Femur (tissue), 1 donor: ENCODE results near the gene NFYB.
"Not testable (repeated sequence)": the region's sequence is repeated elsewhere in the genome, so short reads cannot be mapped to it uniquely, and the experiment has no call there.

ENCODE experiments used
- DNase-seq: peaks from one replicate; pipeline ENCODE4 v3.0.0-alpha.2; 2017

The NFYB gene

GRCh38 chr12:104137902-104138796, at the start of gene NFYB:
TSS of gene NFYB (minus strand) at chr12:104138210. CDS start at chr12:104135453, 2,757 bp downstream.
- peak; percentile 98 for DNase-seq

DNA sequence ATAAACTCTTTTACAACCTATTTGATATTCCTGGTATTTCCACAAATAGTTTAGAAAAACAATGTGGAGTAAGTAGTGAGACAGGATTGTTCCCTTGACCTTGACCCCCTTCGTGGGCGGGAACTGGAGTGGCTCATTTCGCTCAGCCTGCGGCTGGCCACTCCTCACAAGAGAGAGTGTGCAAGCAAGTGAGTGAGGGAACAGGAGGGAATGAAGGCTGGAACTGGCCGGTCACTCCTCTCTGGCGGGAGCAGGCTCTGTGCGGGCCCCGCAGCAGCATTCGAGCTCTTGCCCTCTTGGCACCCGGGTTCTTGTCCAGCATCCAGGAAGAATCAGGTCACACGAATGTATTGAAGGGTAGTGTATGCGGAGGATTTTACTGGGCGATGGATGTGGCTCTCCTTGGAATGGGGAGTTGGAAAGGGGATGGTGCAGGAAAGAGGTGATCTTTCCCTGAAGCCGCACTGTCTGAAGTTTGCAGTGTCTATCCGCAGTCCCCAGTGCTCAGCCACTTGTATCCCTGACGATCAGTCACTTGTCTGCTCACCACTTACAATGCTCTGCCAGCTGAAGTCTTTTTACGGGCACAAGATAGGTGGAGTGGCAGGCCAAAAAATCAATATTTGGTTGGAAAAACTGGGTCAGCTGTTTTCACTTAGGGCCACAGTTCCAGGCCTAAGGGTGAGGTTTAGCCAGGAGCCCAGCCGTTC, 49.6 kb upstream of the NFYB start:
- no peak for DNase-seq

DNA sequence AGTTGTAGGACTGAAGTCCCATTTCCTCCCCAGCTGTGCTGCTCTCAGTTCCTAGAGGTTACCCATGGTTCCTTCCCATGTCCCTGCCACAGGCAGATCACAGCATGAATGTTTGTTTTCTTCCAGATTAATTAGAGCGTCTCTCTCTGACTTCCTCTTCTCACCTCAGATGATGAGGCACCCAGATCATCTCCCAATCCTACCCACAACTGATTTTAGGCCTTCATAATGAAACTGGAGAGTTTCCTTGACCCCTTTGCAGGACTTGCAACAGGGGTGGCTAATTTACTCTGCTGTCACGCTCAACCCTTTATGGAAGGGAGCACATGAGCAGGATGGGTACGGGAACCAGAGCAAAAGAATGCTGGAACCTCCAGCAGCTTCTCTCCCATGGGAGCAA, 45.4 kb upstream of the NFYB start:
- DNase-seq: no peak

DNA sequence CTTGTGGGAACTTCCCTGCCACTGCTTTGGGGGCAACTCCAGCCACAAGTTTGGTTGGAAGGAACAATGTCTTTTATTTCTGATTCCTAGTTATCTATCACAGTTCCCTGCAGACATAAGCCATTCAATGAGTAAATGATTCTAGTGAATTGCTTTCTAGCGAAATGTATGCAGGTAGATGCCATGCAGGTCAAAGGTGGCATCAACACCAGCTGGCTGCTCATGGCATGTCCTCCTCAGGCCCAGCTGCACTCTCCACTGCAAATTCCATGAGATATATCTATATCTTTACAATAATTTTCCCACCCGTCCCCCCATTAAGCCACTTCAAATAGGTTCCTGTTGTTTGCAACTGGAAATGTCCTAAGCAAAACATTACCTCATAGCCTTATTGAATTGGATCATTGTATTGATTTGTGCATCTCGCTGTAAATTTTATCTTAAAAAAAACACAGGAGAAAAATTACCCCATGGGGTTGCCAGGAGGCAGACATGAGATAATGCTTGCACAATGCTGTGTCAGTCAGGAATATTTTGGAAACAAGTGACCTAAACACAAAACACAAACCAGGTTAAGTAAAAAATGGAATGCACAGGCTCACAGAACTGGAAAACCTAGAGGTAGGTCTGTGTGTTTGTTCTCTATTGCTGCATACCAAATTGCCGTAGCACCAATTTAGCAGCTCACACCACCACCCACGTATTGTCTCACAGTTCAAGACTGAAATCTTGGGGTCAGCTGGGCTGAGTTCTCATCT, 44.8 kb upstream of the NFYB start:
- no peak for DNase-seq

- DNase-seq: no peak
These were observed 44.1 kb upstream of the NFYB start for GRCh38 chr12:104182144-104182543.

- no peak for DNase-seq
These were observed 43.3 kb upstream of the NFYB start for GRCh38 chr12:104181313-104181712.

GRCh38 chr12:104180374-104180773, 42.4 kb upstream of the NFYB start:
- DNase-seq: no peak

DNA sequence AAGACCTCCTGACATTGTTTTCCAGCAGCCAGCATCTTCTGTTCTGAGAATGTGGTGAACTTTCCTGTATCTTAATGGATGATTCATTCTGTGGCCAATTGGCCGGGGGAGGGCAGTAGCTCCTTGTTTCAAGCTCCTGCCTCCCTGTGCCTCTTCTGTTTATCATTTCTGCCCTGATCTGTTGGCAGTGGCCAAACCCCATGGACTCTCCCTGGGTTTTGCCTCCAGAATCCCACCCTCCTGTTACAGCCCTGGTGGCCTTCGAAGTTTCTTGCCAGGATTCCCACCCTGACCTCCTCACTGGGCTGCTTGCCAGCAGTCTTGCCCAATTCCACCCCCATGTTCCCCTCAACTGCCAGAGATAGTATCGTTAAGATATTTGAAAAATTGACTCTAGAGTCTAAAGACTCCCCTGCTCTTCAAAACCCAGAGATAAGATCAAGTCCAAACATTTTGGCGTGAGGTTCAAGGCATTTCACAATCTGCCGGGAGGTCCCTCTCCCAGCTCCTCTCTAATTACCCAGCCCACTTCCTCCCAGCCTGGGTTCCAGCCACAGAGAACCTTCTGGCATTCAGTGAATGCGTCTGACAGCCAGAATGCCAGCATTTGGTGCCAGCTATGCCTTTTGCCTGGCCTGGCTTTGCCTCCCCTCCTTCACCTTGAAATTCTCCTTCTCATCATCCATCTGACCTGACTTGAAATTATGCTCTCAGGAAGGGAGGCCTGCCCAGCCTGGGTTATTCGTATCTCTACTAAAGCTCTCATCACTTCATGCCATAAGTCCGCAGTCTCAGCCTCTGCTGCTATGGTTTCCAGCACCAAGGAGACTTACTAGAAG, 39.9 kb upstream of the NFYB start:
- peak; percentile 29 for DNase-seq

- no peak for DNase-seq
These were observed 39.3 kb upstream of the NFYB start for GRCh38 chr12:104177336-104177662.

GRCh38 chr12:104175726-104176247, 37.8 kb upstream of the NFYB start:
- no peak for DNase-seq

DNA sequence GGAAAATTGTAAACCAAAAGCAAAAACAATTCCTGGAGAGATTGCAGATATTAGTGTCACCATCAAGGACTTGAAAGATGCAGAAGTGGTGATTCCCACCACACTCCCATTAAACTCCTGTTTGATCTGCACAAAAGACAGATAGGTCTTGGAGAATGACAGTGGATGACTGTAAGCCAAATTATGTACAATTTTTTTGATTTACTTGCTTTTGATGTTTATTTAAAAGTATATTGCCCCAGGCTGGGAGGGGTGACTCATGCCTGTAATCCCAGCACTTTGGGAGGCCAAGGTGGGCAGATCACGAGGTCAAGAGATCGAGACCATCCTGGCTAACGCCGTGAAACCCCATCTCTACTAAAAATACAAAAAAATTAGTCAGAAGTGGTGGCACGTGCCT, 35.8 kb upstream of the NFYB start:
- DNase-seq: not testable (repeated sequence)

DNA sequence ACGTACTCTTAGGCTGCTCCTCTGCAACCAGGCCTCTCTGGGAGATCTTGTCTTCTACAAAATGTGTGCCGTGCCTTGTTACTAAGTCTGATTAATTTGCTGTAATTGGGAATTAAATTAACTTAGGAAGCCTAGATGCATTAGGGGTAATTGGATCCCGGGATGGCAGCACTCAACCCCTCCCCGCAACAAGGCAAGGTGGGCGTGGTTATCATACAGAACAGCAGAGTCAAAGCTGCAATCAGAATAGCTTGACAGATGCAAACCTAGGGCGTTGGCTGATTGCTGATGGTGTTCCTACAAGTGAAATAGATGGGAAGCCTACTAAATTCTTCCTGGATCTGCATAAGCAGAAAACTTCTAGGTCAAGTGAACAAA, 34.5 kb upstream of the NFYB start:
- no peak for DNase-seq

DNA sequence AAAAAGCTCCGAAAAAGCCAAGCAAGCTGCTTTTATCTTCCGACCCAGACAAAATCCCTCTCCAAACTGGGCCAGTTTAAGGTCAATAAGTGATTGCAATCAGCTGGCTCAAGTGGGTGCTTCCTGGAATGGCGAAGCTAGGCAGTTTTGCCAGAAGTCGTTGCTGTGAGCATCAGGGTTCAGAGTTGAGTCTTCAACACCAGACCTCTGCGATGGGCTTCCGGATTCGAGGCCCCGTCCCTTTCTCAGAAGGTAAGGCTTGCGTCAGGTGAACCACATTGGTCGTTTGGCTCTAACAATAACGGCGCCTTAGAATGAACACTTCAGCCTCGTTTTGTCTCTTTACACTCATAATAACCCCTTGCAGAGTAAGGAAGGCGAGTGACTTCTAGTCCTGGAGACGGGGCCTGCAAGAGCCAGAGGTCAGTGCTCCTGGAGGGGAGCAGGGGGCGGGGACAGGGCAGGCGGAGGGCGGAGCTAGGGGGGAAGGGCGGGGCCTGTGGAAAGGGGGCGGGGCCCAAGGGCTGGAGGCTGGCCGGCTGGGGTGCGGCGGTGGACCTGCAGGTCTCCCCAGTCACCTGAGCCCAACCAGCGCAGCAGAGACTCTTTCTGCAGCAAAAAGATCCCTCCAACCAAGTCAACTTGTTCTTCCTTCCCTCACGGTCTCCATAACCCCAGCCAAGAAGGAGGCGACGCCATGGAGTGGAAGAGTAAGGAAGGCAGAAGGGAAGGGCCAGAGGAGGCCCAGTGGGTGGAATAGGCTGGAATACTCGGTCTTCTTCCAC, 34.0 kb upstream of the NFYB start:
- no peak for DNase-seq

DNA sequence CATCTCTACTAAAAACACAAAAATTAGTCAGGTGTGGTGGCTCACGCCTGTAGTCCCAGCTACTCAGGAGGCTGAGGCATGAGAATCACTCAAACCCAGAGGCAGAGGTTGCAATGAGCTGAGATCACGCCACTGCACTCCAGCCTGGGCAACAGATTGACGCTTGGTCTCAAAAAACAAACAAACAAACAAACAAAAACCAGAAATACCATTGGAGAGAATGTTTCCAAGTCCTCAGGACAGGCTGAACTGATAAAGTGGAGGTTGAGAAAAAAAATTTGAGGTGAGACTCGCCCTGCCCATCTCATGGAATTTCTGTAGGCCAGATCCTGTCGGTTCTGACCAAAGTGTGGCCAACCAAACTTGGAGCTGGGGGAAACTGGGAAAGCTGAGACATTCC, 30.6 kb upstream of the NFYB start:
- DNase-seq: no peak

DNA sequence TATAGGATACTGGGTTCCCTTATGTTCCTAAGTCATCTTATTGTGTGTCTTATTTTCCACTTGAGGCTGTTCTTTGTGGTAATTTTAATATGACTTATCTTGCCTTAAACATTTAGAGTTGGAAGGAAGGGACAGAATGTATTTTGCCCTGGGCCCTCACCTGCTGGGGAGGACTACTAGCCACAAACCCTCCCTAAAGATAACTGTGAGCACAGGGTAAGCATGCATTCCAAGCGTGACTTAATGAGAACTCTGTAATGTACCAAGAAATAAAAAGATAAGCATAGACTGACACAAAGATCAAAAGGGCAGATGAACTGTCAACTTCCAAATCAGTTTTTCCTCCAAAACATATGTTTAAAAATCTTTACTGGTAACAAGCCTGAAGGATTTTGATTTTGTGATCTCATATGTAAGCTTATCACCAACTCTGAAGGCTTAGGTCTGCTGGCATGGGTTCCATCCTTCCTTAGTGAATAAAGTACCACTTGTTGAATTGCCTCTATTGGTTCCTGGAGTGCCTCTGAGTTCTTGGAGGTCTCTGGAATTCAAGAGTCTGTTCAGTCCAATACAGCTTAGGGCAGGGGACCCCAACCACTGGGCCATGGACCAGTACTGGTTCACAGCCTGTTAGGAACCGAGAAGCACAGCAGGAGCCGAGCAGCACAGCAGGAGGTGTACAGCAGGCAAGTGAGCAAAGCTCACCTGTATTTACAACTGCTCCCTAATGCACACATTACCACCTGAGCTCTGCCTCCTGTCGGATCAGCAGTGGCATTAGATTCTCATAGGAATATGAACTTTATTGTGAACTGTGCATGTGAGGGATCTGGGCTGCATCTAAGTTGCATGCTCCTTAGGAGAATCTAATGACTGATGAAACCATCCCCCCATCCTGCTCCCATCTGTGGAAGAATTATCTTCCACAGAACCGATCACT, 29.8 kb upstream of the NFYB start:
- DNase-seq: no peak

GRCh38 chr12:104166465-104166864, 28.5 kb upstream of the NFYB start:
- DNase-seq: no peak

GRCh38 chr12:104165801-104166200, 27.8 kb upstream of the NFYB start:
- no peak for DNase-seq

DNA sequence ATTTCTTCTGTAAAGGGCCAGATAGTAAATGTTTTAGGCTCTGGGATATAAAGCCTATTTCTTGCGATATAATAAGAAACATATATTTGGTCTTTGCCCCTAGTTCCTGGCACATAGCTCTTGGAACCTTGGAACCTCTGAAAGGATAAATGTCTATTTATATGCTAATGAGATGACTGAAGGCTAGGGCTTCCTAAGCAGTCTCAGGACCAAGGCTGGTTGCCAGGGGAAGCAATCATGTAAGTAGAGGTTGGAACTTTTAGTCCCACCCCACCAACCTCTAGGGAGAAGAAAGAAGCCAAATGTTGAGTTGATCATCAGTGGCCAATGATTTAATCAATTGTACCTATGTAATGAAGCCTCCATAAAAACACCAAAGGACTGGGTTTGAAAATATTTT, 26.6 kb upstream of the NFYB start:
- no peak for DNase-seq

DNA sequence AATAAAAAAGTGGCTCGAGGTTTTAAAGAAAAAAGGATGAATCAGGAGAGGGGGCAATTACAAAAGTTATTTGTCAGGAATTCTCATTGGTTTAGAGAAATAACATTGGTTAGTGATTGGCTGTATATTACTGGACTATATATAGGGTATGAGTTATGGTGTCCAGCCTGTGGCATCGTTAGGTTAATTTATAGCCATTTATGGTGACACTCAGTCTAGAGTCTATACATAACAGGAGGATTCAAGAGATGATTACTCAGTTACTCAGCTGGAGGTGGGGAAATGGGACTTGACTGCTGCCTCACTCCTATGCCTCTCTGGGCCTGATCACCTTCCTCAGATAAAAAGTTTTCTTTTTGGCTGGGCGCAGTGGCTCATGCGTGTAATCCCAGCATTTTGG, 25.6 kb upstream of the NFYB start:
- DNase-seq: no peak

- not testable (repeated sequence) for DNase-seq
These were observed 25.0 kb upstream of the NFYB start for GRCh38 chr12:104163028-104163427.
